Endometrium (tissue), 2 donors: ENCODE data around the gene CCDC28B.

ENCODE experiments used
- FAIRE-seq: peaks from 2 replicates; lab custom pipeline; 2012; peaks lifted over from hg19 to GRCh38; lab: Jason Lieb, UNC
- donor health status: control.
- donor health status: control.

CCDC28B gene

DNA sequence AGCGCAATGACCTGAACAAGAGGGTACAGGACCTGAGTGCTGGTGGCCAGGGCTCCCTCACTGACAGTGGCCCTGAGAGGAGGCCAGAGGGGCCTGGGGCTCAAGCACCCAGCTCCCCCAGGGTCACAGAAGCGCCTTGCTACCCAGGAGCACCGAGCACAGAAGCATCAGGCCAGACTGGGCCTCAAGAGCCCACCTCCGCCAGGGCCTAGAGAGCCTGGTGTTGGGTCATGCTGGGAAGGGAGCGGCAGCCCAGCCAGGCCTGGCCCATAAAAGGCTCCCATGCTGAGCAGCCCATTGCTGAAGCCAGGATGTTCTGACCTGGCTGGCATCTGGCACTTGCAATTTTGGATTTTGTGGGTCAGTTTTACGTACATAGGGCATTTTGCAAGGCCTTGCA lies 5.4 kb upstream of the CCDC28B start:
- no peak for FAIRE-seq

- FAIRE-seq = no peak
These were observed 4.9 kb upstream of the CCDC28B start for GRCh38 chr1:32195531-32195930.

DNA sequence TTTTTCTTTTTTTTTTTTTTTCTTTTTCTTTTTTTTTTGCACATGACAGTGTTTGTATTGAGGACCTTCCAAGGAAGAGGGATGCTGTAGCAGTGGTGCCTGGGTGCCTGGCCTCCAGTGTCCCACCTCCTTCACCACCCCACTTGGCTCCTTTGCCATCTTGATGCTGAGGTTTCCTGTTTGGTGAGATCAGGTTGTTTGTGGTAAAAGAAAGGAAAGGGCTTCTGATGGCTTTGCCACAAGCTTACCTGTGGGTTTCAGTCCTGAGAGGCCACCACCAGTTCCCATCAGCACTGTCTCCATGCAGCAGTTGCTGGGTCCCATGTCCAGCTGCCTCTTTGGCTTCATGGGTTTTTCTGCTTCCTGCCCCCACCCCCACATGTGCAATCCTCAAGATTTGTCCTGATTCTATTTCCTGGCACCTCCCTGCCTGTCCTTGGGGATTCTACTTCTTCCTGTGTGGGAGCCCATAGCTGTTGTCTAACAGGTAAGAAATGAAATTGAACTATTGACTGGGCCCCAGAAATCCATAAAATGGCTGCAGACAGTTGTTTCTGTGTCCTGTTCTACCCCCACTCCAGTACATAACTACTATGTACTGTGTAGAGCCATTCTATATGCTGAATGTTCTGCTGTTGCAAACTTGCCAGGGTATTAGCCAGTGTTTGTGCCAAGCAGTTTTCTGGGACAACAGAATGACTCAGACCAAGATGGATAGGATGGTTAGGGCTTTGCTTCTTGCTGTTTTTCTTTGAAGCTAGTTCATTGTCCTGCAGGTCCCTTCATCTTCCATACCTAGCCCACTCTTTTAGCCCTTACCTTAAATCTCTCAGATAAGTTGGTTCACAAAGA lies 4.2 kb upstream of the CCDC28B start:
- FAIRE-seq = no peak

GRCh38 chr1:32197074-32197473 lies 3.3 kb upstream of the CCDC28B start:
- no peak for FAIRE-seq

GRCh38 chr1:32197837-32198236 lies 2.6 kb upstream of the CCDC28B start:
- FAIRE-seq = no peak

DNA sequence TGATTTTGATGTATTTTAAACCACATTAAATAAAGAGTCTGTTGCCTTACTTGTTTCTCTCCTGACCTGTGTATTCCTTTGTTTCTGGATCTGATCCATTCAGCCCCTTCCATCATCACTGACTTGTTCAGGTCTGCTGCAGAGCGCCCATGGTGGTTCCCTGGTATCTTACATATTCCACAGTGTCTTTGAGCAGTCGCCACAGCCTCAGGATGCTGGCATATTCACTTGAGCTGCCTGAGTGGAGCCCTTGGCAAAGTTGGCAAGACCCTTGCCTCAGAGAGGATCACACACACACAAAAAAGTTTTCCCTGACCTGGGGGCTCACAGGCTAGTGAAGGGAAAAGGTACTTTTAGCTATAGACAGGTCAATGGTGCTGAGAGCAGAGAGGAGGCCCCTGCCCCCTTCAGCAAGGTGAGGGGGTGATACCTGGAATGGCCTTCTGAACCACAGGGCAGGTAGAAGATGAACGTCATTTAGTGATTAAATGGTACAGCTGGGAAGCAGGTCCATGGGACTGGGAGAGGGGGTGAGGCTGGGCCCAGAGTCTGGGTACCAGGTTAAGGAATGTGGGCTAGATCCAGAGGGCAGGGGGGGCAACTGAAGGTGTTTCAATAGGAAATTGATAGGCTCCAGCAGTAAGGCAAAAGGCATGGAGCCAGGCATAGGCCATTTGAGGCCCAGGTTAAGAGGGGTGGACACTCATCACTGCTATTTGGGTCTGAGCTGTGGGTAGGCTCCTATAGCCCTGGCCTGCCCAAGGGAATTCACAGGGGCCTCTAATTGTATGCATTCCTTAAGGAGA lies 2.0 kb upstream of the CCDC28B start:
- no peak for FAIRE-seq

- FAIRE-seq = no peak
These were observed 1.2 kb upstream of the CCDC28B start for GRCh38 chr1:32199043-32199716.

- no peak for FAIRE-seq
These were observed 700 bp upstream of the CCDC28B start for GRCh38 chr1:32199717-32200072.

DNA sequence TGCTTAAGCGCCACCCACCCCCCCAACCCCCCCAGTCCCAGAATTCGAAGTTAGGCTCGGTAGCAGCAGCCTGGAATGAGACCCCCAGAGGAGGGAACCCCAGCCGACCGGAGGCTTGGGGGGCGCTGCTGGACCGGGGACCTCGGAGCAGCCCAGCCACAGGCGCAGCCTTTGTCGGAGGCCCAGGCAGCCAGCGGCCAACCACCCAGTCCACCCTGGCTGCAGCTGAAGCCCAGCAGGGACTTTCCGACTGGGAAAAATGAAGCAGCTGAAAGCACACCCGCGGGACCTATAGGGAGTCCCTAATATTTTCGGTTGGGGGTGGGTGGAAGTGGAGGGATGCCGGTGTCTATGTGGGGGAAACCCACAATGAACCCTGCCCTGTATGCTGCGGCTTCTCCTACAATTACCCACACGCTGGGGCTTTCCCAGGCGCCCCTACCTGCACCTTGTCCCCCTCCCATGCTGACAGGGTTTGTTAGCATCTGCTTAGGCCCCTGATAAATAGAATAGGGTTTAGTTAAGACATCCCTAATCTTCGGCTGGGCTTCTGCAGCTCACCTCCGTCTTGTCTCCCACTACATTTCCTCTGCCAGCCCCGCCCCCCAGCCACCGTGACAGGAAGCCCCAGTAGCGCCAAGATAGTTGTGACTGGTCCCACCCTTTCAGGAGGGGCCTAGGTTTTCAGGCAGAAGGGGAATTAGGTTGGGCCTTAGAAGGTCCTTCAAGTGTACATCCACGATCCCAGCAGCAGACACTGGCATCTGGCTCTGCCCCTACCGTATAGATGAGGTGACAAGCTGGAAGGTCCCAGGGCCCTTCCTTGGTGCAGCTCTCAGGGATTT lies 838 bp downstream of the CCDC28B start:
- no peak for FAIRE-seq

DNA sequence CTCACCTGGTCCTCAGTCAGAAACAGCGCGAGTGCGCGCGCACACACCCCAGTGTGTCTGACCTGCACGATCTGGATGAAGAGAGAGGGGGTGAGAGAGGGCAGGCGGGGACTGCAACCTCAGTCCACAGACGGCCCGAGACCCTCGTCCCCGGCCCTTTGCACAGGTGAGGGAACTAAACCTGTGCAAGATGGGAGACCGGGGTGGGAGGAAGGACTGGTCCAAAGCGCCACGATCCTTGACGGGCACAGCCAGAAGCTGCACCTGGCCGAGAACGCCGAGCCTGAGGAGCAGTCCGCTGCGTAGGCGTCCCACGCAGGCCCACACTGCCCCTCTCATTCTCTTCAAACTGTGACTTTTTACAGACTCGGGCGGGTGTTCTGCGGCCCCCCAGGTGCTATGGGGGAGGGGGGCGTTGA lies 4.6 kb downstream of the CCDC28B start:
- FAIRE-seq = no peak

DNA sequence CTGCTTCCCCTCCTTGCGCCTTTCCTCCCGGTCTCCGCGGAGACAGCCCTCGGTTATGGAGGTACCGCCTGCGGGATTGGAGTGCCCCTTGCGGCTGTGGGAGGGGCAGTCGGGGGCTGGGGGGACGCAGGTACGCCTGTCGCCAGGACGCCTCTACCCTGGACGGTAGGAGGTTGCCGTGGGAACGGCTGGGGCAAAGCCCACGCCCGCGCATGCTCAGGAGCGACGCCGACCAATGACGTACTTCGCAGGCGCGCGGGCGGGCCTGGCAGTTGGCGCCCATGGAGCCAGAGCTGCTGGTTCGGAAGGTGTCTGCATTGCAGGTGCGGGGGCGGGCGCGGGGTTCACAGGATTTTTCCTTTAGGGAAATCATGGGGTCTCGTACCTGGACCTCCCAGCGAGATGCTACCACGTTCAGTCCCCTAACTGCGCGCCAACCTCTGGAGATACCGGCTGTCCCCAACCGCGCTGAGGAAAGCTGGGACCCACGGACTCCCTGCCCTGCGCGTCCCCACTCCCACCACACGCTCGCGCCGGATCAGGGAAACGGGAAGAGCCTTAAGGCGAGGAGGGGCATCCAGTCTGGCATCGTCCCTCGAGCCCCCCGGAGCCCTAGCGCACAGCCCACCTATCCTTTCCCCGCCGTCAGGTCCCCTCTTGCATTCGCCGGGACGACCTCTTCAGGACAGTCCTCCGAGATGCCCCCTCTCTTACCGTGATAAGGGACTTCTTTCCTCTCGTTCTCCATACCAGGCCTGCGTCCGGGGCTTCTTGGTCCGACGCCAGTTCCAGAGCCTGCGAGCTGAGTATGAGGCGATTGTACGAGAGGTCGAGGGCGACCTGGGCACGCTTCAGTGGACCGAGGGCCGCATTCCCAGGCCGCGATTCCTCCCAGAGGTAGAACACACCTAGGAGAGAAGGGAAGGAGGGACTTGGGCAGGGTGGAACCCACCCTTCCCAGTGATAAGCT lies 5.3 kb downstream of the CCDC28B start, which contains the start of gene IQCC:
TSS of gene IQCC (plus strand) at position 271 of the 970 bp plus-strand sequence. CDS start at position 282, 11 bp downstream.
- no peak for FAIRE-seq

DNA sequence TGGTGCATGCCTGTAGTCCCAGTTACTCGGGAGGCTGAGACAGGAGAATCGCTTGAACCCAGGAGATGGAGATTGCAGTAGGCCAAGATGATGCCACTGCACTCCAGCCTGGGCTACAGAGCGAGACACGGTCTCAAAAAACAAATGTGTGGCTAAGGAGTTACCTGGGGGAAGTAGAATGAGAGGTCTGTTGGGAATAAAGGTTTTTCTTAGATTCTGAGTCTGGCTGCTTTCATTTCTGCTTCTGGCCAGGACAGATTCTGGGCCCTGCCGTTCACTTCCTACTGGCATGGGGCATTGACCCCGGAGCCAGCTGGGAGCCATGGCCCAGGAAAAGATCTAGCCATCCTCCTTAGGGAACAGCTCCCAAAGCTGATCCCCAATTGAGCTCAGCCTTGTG lies 8.1 kb downstream of the CCDC28B start:
- no peak for FAIRE-seq

DNA sequence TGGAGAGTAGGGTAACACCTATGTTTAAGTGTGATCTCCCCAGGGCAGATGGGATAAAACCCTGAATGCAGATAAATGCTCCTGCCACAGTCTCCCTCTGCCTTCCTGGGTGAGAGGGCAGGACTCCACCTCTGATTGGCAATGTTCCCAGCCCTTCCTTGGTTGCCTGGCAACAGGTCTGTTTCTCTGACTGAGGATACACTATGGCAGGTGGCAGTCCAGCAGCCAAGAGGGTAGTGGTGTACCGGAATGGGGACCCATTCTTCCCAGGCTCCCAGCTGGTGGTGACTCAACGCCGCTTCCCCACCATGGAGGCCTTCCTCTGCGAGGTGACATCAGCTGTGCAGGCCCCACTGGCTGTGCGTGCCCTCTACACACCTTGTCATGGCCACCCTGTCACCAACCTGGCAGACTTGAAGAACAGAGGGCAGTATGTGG lies 8.5 kb downstream of the CCDC28B start, which contains the start of gene DCDC2B:
TSS of gene DCDC2B (plus strand) at position 199 of the 438 bp plus-strand sequence. CDS start at position 204, 5 bp downstream.
- FAIRE-seq = no peak

DNA sequence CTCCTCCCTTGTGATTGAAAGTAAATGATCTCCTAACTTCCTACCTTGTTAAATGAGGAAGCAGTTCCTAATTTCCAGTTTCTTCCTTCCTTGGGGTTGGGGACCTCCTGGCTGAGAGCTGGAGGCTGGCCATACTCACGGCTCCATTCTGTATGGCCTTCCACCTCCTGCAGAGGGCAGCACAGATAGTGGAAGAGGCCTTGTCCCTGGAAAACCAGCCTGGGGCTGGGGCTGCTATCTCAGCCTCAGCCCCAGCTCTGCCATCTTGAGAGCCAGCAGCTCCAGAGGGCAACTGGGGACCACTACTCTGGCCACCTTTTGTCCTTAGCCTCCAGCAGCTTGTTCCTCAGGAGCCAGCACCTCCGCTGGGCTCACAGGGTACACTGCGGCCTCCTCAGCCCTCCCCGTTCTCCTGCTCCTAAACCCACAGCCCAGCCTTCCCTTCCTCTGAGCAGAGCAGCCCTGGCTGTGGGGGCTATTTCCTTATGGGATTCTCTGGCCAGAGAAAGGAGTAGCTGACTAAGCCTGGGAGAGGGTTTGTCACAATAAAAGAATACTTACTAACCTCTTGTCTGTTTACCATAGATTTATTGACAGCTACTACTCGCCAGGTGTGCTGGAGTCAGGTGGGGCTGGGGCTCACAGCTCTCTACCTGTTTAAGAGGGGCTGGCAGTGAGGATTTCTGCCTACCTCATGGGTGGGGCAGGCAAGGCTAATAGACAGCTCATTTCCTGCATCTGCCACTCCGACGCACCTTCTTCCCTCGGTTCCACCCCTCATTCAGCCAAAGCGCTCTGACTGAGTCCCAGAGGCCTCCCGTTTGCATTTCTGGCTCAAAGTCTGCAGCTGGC lies 15.5 kb downstream of the CCDC28B start:
- no peak for FAIRE-seq

DNA sequence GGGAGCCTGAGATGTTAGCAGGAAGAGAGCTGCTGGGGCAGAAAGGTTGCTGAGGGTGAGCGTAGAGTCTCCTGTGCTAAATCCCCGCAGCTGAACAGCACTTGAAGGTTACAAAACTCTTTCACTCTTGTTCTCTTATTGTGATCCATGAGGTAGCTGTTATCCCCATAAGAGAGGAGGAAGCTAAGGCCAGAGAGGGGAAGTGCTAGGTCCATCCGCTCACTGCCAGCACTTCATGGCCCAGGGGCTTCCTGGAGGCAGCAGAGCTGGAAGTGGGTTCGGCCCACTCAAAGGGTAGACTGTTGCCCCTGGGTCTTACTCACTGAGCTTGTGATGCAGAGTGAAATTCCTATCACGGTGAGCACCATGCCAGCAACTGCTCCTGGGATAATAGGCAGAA lies 16.2 kb downstream of the CCDC28B start:
- no peak for FAIRE-seq

GRCh38 chr1:32219022-32219421 lies 18.6 kb downstream of the CCDC28B start:
- FAIRE-seq = peak; percentile 84

DNA sequence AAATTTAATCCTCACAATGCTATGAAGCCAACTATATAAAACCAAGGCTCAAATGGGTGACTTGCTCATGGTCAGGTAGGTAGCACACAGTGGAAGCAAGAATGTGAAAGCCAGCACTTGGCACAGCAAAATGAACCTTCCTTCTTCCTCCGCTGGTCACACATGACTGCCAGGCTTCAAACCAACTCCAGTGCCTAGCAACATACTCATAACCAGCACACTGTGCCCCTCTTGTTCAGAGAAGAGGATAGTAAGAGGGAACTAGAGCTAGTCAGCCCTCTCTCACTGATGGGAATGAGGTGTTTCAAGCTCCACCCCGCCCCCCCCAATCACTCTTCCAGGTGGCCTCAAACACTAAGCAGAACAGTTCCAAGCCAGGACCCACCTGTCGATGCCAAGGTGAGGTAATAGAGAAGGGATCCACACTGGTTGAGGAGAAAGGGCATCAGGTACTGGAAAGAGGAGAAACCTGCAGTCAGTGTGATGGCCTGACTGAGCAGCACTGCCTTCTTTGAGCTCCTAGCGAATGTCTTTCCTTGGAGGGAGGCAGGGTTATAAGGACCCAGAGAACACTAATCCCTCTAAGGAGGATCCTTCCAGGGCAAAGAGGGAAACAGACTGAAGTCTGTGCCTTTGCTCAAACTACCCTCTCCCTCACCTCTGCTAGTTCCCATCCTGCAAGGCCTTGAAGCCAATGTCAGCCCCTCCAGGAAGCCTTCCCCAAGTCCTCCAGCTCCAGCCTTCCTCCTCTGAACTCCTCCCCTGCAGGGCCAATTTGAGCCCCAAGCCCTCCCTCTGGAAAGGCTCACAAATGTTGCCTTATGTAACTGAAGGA lies 20.6 kb downstream of the CCDC28B start:
- no peak for FAIRE-seq

DNA sequence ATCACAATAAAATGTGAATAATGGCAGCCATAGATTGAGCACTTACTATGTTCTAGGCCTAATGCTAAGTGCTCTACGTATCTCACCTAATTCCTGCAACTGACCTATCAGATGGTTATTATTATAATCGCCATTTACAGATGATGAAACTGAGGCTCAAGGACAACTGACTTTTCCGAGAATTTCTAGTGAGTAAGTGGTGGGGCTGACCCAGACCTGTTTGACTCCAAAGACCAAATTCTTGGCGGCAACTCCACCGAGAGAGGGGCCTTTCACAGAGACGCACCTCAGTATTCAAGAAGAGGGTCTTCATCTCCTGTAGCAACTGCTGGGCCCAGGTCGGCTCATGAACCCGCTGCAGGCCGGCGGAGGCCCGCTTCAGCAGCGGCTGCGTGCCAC lies 21.2 kb downstream of the CCDC28B start:
- no peak for FAIRE-seq
